GM18505 (cell line): ENCODE results near the gene WDR5B.

Source experiments
- ATAC-seq: cut with Tn5 transposase; IDR thresholded peaks from one replicate; pipeline ENCODE4 v1.9.1; 2021; ENCODE audit not compliant: unreplicated experiment
- POLR2A ChIP-seq: IDR thresholded peaks from 4 replicates; pipeline ENCODE4 v1.6.1; 2011; ENCODE audit warnings: borderline replicate concordance; ENCODE audit not compliant: insufficient read depth, insufficient read length; ENCODE audit errors: extremely low read depth

The WDR5B gene

GRCh38 chr3:122427857-122428471, 12.1 kb upstream of the WDR5B start:
- TF ChIP-seq POLR2A: no peak
- no peak for ATAC-seq

- TF ChIP-seq POLR2A: no peak
Measured at GRCh38 chr3:122421836-122422235, 6.0 kb upstream of the WDR5B start.

DNA sequence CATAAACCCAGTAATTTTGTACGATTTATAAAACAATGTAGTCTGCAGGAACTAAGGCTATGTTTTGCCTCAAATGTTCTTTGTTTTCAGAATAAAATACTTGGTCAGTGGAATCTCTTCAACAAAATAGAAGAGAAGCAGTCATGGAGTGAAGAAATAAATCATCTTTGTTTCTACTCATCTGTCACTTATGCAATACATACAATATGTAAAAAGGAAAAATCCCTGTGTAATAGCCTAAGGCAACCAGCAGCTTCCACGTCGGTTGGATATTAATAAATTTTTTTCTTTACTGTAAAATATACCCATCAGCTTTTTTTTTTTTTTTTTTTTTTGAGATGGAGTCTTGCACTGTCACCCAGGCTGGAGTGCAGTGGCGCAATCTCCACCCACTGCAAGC, 5.2 kb upstream of the WDR5B start:
- no peak for ATAC-seq
- TF ChIP-seq POLR2A: no peak

More at GRCh38 chr3:122421836-122422235, 6.0 kb upstream of the WDR5B start:
- no peak for ATAC-seq

GRCh38 chr3:122416966-122417365, 1.1 kb upstream of the WDR5B start:
- no peak for TF ChIP-seq POLR2A
- ATAC-seq: no peak

- peak; percentile 43 for ATAC-seq
Measured at GRCh38 chr3:122415104-122415744, 638 bp downstream of the WDR5B start.

DNA sequence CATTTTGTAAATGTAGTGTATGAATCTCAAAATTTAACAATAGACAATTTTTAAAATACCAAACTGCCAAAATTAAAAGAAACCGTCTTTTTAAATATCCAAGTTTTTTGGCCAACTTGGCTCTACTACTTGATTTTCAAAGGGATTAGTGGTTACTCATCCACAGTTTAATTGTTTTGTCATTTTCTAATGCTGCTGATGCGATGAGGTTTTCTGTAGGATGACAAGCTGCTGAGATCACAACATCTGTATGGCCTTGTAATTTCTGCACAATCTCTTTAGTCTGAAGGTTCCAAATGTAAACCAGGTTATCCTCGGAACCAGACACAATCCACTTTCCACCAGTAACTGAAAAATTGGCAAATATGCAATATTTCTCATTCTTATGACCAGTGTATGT, 1.5 kb downstream of the WDR5B start:
- no peak for TF ChIP-seq POLR2A
- no peak for ATAC-seq

More at GRCh38 chr3:122415104-122415744, 638 bp downstream of the WDR5B start:
- no peak for TF ChIP-seq POLR2A

- no peak for ATAC-seq
Measured at GRCh38 chr3:122410639-122411038, 5.2 kb downstream of the WDR5B start.

DNA sequence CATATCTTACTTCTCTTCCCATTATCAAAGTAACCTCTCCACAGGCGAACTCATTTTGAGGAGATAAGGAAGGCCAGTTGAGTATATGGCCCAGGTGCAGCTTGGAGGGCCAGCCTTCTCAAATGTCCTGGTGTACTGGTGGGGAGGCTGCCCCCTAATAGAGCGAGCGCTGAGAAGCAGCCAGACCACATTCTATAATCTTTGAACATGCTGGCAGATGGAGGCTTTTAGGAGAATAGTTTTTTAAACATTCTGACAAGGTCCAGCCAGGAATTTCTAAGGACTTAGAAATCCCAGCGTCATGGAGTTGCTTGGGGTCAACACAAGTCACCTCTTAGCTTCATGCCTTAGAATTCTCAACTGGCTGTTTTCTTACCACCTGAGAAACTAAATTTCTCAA, 5.8 kb downstream of the WDR5B start:
- no peak for ATAC-seq
- TF ChIP-seq POLR2A: no peak

More at GRCh38 chr3:122410639-122411038, 5.2 kb downstream of the WDR5B start:
- no peak for TF ChIP-seq POLR2A

DNA sequence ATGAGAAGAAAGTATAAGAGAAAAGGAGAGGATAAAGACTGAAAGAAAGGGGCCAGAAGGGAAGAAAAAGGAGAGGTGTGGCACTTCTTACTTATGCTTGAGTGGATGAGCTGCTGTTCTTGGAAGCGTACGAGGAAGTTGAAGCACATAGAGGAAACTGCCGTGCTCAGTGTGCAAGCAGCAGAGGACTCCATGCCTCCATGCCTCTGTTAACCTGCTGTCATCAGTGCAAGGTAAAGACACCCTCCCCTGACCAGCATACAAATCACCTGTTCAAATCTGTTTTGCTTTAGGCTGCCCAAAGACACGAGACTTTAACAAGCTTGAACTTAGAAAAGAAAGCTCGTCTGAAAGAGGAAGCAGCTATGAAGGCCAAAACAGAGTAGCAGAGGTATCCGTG, 6.4 kb downstream of the WDR5B start:
- ATAC-seq: no peak
- no peak for TF ChIP-seq POLR2A

- ATAC-seq: no peak
- TF ChIP-seq POLR2A: no peak
Measured at GRCh38 chr3:122407946-122408345, 7.9 kb downstream of the WDR5B start.

- TF ChIP-seq POLR2A: no peak
- ATAC-seq: peak; percentile 59
Measured at GRCh38 chr3:122406198-122406597, 9.7 kb downstream of the WDR5B start.

DNA sequence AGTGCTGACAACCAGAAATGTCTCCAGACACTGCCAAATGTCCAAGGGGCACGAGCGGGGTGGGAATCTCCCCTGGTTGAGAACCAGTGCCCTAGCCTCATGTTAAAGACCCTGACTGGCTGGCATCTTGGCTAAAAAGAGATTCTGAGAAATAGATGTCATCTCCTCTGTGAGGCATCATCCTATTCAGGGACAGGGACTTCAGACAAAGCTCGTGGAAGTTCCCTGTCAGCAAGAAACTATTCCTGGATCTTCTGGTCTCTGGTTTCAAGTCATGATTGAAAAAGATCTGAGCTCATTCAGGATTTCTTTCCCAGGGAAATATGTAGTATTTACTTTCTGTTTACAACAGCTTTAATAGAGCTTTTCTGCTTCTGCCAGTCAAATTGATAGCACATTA, 10.8 kb downstream of the WDR5B start:
- TF ChIP-seq POLR2A: no peak

GRCh38 chr3:122403489-122403888, 12.4 kb downstream of the WDR5B start:
- ATAC-seq: no peak
- TF ChIP-seq POLR2A: no peak

More for the DNA sequence above, 10.8 kb downstream of the WDR5B start:
- no peak for ATAC-seq

- no peak for ATAC-seq
- TF ChIP-seq POLR2A: no peak
Measured at GRCh38 chr3:122398920-122399319, 16.9 kb downstream of the WDR5B start.

DNA sequence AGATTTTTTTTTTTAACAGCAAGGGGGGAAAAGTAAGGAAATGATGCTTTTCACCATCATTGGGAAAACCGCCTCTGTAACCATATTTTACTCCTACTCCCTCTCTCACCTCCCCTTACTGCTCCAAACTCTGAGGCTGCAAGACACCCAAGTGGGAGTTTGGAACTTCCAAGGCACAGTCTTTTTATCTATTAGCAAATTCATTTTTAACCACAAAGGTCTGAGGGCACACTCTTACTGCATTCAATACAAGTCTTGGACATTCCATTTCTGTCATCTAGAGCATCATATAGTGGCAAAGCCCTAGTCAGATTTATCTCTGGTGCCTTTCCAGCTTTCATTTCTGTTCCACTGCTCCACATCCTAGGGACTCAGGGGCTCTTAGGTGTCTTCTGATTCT, 18.7 kb downstream of the WDR5B start:
- no peak for ATAC-seq
- TF ChIP-seq POLR2A: no peak

DNA sequence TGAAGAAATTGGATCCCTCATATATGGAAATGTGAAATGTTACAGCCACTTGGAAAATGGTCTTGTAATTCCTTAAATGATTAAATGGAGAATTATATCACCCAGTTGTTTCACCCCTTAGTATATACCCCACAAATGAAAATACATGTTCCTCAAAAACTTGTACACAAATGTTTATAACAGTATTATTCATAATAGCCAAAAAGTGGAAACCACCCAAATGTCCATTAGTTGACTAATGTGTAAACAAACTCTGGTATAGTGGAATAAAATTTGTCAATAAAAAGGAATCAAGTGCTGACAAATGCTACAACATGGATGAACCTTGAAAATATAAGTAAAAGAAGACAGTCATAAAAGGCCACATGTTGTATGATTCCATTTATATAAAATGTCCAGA, 19.4 kb downstream of the WDR5B start:
- TF ChIP-seq POLR2A: no peak
- ATAC-seq: no peak
